Heart left ventricle (tissue), 13 donors: ENCODE results near the gene AMACR.

Source experiments
- CTCF ChIP-seq, 12 donors: fragments of 200-600 bp; sonication (generic) in 4 of 12; IDR thresholded peaks; one replicate each; pipeline versions ENCODE4 v1.5.0 to v1.8.0; 2018 to 2022; ENCODE audit warnings: antibody characterized with exemption in 12 of 12, mild to moderate bottlenecking in 5 of 12
- POLR2A ChIP-seq, 2 donors: fragments of 450-650 bp; IDR thresholded peaks; one replicate each; pipeline ENCODE4 v1.6.1; 2017; ENCODE audit warnings: antibody characterized with exemption in 2 of 2, mild to moderate bottlenecking in 2 of 2, moderate library complexity in 2 of 2
- donor health status: ischemic (EF 13 %, LVEDD 7.1; RV severe dilation, severe dysfunction).
- donor health status: DM: no; HTN: yes; CAD: no.
- donor health status: DM: no; HTN: no; CAD: no.
- donor health status: ischemic (EF 25% LVEDD 6.9; RV normal size, moderate dysfunction).
- donor health status: ischemic (EF 25% LVEDD 5.7; RV mildly dilated, moderate dysfunction).
- donor health status: ischemic (EF 35%, LVEDD 5.7; RV mildly dilated, moderate dysfunction).
- donor health status: nonischemic (EF 11% LVEDD 7.7; RV severe dilation, severe dysfunction).
- donor health status: DM: yes; HTN: yes; CAD: no.
- donor health status: PGD.
- donor health status: ischemic (EF 29% LVEDD 5.4; RV normal size, mild dysfunction).
- donor health status: nonischemic (EF 23%, LVEDD 6.1; RV moderate dilation, normal function).

- TF ChIP-seq CTCF (IDR thresholded peaks at IDR 0.05) (no peak), POLR2A (IDR thresholded peaks at IDR 0.05) (no peak)
Measured at GRCh38 chr5:34007201-34007620, 639 bp downstream of the AMACR start.
